ENCODE measurements around the gene FAM89B. TPM values are rescaled to one million over a fixed set of nuclear protein-coding genes. Genes with fewer than 3 reads are reported as not detected.

The FAM89B gene
- total RNA-seq, 2 donors from 2014 or later, result 53.3 to 127 TPM

DNA sequence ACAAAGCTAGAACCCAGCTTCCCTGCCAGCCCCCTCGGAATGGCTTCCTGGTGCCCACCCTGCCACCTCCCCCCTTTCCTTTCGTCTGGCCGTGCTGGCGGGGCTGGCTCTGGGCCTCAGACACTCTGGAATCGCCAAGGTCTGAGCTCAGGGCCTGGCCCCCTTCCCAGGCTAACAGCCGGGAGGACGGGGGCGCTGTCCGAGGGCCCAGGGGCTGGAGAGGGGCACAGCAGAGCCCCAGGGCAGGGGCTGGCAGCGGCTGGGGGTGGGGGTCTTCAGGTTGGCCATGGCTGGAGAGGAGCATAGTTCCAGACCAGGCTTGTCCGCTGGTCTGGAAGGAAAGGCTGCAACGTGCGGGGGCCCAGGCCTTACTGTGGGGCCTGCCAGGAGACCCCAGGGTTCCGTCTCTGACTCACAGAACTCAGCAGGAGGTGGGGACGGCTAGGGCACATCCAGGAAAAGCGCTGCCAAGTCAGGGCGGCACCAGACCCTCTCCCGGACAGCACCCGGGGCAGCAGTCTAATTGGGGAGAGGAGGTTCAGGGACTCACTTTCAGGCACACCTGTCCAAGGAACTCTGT, 13.3 kb upstream of the FAM89B start:
- DNase-seq (ENCODE audit: low spot score) (peak; percentile 41), ATAC-seq (ENCODE audit: insufficient number of reproducible peaks, low FRiP score, low read depth) (peak; percentile 37)
- Histone ChIP-seq H3K36me3 (no peaks in the 10 kb centered on the region), H3K27me3 (replicated peaks; ENCODE audit: insufficient read depth) (no peaks in the 10 kb centered on the region), H3K4me3 (peak overlapping the region; percentile 80), H3K27ac (peak overlapping the region; percentile 96 to 99), H3K9me3 (no peaks in the 10 kb centered on the region), H3K4me1 (ENCODE audit: control insufficient read depth in 1 of 2, low read depth in 2 of 2) (peaks cover 42 to 70% of the 10 kb centered on the region in 2 donors)
- TF ChIP-seq, protein P1, sequence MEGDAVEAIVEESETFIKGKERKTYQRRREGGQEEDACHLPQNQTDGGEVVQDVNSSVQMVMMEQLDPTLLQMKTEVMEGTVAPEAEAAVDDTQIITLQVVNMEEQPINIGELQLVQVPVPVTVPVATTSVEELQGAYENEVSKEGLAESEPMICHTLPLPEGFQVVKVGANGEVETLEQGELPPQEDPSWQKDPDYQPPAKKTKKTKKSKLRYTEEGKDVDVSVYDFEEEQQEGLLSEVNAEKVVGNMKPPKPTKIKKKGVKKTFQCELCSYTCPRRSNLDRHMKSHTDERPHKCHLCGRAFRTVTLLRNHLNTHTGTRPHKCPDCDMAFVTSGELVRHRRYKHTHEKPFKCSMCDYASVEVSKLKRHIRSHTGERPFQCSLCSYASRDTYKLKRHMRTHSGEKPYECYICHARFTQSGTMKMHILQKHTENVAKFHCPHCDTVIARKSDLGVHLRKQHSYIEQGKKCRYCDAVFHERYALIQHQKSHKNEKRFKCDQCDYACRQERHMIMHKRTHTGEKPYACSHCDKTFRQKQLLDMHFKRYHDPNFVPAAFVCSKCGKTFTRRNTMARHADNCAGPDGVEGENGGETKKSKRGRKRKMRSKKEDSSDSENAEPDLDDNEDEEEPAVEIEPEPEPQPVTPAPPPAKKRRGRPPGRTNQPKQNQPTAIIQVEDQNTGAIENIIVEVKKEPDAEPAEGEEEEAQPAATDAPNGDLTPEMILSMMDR (IDR thresholded peaks at IDR 0.05), result no peak

DNA sequence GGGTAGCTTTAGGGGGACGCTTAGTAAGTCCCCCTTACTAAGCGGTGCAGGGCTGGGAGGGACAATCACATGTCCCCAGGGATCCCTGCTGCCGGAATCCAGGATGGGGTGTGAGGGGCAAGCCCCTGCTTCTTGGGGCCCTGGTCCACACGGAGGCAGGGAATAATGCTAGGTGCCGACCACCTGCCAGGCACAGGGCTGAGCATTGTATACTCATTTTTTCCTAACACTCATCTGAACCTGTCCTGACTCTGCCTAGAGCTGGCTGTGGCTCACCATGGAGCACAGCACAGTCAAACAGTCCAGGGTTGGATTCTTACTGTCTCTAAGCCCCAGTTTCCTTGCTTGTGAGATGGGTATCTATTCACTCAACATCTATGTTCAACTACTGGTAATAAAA, 12.8 kb upstream of the FAM89B start:
- Histone ChIP-seq H3K4me1 (ENCODE audit: control insufficient read depth in 1 of 2, low read depth in 2 of 2) (peaks cover 39 to 65% of the 10 kb centered on the region in 2 donors), H3K27ac (peak overlapping the region; percentile 96 to 99), H3K4me3 (peak overlapping the region; percentile 80), H3K27me3 (replicated peaks; ENCODE audit: insufficient read depth) (no peaks in the 10 kb centered on the region), H3K9me3 (no peaks in the 10 kb centered on the region), H3K36me3 (no peaks in the 10 kb centered on the region)
- TF ChIP-seq, protein P1 (IDR thresholded peaks at IDR 0.05), result no peak
- DNase-seq (ENCODE audit: low spot score) (no peak), ATAC-seq (ENCODE audit: insufficient number of reproducible peaks, low FRiP score, low read depth) (no peak)

DNA sequence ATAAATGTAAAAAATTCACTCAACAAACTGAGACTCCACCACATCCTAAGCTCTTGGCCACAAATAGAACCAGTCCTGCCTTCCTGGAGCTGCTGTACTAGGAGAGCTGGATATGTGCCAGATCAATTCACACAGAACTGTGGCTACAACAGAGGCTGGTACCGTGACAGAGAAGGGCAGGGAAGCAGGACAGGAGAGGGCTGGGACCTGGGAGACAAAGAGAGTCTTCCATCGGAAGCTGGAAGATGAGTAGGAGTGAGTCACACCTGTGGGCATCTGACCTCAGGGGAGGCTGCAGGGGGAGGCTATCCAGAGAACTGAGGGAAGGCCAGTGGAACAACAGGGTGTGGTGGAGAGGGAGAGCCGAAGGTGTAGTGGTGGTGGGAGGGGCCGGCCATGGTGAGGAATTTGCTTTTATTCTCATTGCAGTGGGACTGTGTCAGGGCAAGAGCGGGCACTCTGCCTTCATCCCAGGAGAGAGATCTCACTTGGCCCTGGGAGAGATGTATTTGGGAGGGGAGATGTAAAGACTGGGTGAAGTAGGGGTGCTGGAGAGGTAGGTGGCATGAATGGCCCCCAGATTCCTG, 12.3 kb upstream of the FAM89B start:
- TF ChIP-seq, protein P1 (IDR thresholded peaks at IDR 0.05), result no peak
- peaks cover 36 to 60% of the 10 kb centered on the region in 2 donors for H3K4me1 ChIP-seq (ENCODE audit: control insufficient read depth in 1 of 2, low read depth in 2 of 2)
- no peaks in the 10 kb centered on the region for H3K36me3 ChIP-seq
- H3K27ac ChIP-seq, result peak overlapping the region; percentile 96 to 99
- H3K9me3 ChIP-seq, result no peaks in the 10 kb centered on the region
- peak; percentile 30 for DNase-seq (ENCODE audit: low spot score)
- peak overlapping the region; percentile 13 for H3K4me3 ChIP-seq
- ATAC-seq (ENCODE audit: insufficient number of reproducible peaks, low FRiP score, low read depth), result no peak
- no peaks in the 10 kb centered on the region for H3K27me3 ChIP-seq (replicated peaks; ENCODE audit: insufficient read depth)

DNA sequence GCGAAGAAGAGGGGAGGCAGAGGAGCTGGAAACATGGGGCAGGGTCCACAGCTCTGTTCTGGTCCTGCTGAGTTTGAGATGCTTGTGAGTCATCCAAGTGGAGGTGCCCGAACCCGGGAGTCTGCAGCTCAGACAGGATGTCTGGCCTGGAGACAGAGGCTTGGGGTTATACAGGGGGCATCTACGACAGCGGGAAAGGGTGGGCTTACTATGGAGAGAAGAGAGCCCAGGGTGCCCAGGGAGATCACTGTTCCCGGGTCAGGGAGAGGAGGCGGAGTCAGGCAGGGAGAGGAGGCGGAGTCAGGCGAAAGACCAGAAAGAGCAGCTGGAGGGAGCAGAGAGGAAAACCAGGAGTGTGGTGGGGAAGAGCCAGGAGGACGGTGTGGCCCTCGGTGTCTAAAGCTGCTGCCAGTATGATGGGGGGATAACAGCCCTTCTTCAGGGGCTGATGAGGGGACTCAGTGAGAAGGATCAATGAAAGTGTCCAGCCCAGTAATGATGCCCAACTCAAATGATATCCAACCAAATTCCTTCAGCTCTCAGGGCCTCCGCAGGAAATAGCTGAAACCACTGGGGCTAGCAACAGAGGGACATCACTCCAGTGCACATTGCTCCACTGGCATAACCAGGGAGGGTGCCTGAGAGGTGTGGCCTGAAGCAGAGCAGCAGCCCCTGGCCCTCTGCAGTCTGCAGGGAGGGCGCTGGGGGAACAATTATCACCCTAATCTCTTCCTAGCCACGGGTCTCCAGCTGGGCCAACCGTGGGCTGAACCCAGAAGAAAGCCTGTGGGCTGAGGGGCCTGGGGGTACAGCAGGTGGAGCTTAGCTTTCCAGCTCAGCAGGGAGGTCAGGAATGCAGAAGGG, 11.6 kb upstream of the FAM89B start:
- peak overlapping the region; percentile 13 for H3K4me3 ChIP-seq
- ATAC-seq (ENCODE audit: insufficient number of reproducible peaks, low FRiP score, low read depth), result no peak
- peak; percentile 17 for DNase-seq (ENCODE audit: low spot score)

More for the DNA sequence above, 11.6 kb upstream of the FAM89B start:
- Histone ChIP-seq H3K36me3 (no peaks in the 10 kb centered on the region), H3K4me1 (ENCODE audit: control insufficient read depth in 1 of 2, low read depth in 2 of 2) (peaks cover 28 to 58% of the 10 kb centered on the region in 2 donors), H3K27me3 (replicated peaks; ENCODE audit: insufficient read depth) (no peaks in the 10 kb centered on the region), H3K9me3 (no peaks in the 10 kb centered on the region), H3K27ac (peak overlapping the region; percentile 96 to 99)
- TF ChIP-seq, protein P1 (IDR thresholded peaks at IDR 0.05), result no peak
